ENCODE results near the gene DGAT2. TPM values are rescaled to one million over a fixed set of nuclear protein-coding genes. Genes with fewer than 3 reads are reported as not detected.

DGAT2 gene
- total RNA-seq, 1 donor from 2014 or later, result 20.3 TPM

DNA sequence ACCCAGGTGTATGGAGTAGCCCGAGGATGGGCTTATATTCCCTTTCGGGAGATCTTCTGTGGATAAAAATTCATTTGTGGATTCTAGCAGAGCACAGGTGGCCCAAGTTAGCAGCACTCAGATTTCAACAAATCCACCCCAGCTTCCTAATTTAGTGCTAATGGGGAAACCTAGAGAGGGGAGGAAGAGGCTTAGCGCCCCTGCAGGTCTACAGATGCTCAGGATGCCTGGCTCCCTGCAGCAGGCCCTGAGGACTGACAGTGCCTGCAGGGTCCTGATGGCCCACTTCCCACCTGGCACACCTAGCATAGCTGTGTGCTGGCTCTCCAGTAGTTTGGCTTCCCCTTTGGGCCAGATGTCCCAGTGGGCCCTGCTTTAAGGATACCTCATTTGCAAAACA is 6.5 kb downstream of the DGAT2 start:
- intact Hi-C loops (cut with DNase I), result no loop called here
- DNase-seq (ENCODE audit: low spot score) (no peak), ATAC-seq (no peak)

DNA sequence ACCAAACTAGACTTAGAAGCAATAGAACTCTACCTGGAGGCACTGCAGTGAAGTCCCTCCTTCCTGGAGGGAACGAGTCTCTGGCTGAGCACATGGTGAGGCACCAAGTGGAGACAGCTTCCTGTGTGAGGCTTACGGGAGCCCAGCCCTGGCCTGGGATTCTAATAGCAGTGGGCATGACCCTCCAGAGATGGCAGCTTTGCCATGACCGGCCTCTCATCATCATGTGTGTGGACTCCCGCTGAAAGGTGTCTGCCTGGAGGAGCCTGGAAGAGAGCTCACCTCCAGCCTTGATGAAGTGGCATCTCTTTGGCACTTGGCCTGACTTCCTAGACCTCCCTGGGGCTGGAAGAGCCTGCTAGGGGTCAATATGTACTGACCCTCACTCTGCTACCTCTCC is 8.0 kb downstream of the DGAT2 start:
- intact Hi-C loops (cut with DNase I), result no loop called here
- no peak for ATAC-seq
- DNase-seq (ENCODE audit: low spot score), result no peak

DNA sequence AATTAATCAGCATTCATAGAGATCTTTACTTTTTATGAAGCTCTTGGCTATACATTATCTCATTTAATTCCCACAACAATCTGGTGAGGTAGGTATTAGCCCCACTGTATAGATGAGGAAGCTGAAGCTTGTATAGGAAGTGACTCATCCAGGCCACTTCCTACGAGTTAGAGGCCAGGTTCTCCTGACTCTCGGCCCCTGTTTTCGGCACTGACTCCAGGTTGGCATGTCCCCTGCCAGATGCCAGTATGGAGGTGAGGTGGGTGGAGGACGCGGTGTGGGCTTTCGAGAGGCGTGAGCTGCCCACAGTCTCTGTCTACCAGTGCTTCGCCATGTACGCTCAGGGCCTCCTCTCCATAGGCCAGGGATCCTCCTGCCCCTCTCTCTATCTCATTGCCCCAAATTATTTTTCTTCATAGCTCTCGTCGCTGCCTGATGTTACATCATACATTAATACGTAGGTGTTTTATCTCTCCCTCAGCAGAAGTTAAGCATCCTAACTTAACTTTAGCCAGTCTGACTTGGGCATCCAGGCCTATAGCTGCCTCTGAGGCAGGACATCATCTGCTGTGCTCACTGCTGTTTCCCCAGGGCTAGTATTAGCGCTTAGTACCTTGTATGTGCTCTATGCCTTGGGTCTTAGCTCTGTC is 9.0 kb downstream of the DGAT2 start:
- DNase-seq (ENCODE audit: low spot score), result no peak
- intact Hi-C loops (cut with DNase I), result no loop called here
- peak; percentile 14 for ATAC-seq

- ATAC-seq, result no peak
- intact Hi-C loops (cut with DNase I), result no loop called here
- DNase-seq (ENCODE audit: low spot score), result no peak
These were observed 10.4 kb downstream of the DGAT2 start for GRCh38 chr11:75778962-75779361.

- DNase-seq (ENCODE audit: low spot score) (no peak), ATAC-seq (no peak)
- intact Hi-C loops (cut with DNase I), result no loop called here
These were observed 11.4 kb downstream of the DGAT2 start for GRCh38 chr11:75779960-75780359.

GRCh38 chr11:75780888-75781287 is 12.3 kb downstream of the DGAT2 start:
- no peak for ATAC-seq

GRCh38 chr11:75781296-75781695 is 12.7 kb downstream of the DGAT2 start:
- ATAC-seq, result no peak
- no peak for DNase-seq (ENCODE audit: low spot score)
- intact Hi-C loops (cut with DNase I), result no loop called here

More at GRCh38 chr11:75780888-75781287, 12.3 kb downstream of the DGAT2 start:
- intact Hi-C loops (cut with DNase I), result no loop called here
- no peak for DNase-seq (ENCODE audit: low spot score)

DNA sequence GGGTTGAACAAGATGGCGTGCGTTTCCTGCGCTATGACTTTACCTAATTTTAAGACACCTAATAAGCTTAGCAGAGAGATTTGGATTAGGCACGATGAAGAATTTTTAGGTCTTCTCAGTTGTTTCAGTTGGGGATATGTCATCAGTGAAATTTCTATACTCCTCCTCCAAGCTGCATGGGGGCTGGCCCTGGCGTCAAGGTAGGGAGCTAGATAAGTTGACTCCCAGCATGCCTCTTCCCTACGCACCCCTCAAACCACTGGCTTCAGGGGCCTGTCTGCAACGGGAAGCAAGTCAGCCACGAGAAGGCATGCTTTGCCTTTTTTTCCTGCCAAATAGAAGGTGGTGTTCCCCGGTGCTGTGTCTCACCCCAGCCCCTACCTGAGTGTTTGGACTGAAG is 13.3 kb downstream of the DGAT2 start:
- no peak for DNase-seq (ENCODE audit: low spot score)
- intact Hi-C loops (cut with DNase I), result no loop called here
- no peak for ATAC-seq

DNA sequence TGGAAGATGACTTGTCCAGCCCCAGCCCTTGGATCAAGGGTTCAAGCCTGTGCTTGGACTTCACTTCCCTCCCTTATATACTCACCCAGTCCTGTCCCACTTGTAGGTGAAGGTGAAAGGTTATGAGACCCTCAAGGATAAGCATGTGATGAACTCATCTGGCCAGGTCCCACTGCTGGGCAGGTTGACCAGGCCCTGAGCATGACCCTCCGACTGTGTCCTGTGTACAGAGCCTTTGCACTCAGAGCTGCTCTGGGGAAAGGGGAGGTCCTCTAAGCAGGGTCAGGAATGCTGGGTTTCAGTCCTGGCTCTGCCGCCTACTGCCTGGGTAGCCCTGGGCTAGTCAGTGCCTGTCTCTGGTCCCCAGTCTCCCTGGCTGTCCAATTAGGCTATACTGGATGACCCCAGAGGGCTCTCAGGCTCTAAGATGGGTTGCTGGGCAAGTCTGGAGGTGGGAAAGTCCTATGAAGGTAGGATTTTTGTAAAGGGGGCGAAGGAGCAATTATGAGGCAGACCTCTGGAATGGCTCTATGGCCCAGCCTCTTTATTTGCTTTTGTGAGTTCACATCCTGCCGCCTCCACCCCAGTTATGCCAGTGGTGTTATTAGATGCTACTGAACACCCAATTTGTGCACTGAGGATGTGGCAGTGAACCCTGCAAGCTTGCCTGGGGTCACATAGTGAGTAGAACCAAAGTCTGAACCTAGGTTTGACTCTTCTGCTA is 14.1 kb downstream of the DGAT2 start:
- intact Hi-C loops (cut with DNase I), result no loop called here
- DNase-seq (ENCODE audit: low spot score), result no peak
- no peak for ATAC-seq

DNA sequence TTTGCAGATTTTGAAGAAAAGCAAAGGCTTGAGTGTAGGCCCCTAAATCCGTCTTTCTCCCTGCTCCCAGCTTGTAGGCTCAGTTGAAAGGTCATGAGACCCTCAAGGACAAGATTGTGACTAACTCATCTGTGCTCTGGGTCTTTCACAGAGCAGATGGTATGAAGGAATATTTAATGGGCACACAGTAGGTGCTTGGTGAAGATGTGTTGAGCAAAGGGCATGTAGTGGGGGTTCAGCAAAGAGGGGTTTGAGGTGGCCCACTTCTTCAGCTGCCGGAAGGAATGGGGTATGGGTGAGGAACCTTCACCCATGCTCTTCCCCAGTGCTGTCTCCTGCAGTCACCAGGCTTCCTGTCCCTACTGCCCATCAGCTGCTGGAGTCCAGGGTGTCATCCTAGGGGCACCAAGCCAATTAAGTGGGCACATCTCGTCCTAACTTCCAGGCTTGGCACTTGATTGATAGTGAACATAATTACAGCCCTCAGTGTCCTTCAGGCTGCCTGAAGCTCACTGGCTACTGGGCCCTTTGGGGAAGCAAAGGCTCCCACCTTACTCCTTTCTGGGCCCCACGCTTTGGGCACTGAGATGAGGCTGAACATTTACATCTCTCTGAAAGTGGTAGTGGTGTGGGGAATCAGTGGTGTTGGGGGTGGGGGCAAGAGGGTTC is 15.0 kb downstream of the DGAT2 start:
- ATAC-seq, result no peak
- intact Hi-C loops (cut with DNase I), result no loop called here
- DNase-seq (ENCODE audit: low spot score), result no peak

GRCh38 chr11:75784085-75784478 is 15.5 kb downstream of the DGAT2 start:
- ATAC-seq, result no peak
- intact Hi-C loops (cut with DNase I), result no loop called here

GRCh38 chr11:75784506-75784905 is 15.9 kb downstream of the DGAT2 start:
- DNase-seq (ENCODE audit: low spot score) (no peak), ATAC-seq (no peak)
- intact Hi-C loops (cut with DNase I), result no loop called here

More at GRCh38 chr11:75784085-75784478, 15.5 kb downstream of the DGAT2 start:
- DNase-seq (ENCODE audit: low spot score), result no peak

GRCh38 chr11:75785187-75785586 is 16.6 kb downstream of the DGAT2 start:
- ATAC-seq, result no peak
- intact Hi-C loops (cut with DNase I), result no loop called here
- no peak for DNase-seq (ENCODE audit: low spot score)

- ATAC-seq (no peak), DNase-seq (ENCODE audit: low spot score) (no peak)
- intact Hi-C loops (cut with DNase I), result no loop called here
These were observed 17.6 kb downstream of the DGAT2 start for GRCh38 chr11:75786101-75786736.

- DNase-seq (ENCODE audit: low spot score) (no peak), ATAC-seq (no peak)
- intact Hi-C loops (cut with DNase I), result no loop called here
These were observed 20.9 kb downstream of the DGAT2 start for GRCh38 chr11:75789521-75789920.

GRCh38 chr11:75790986-75791385 is 22.4 kb downstream of the DGAT2 start:
- ATAC-seq, result no peak
- intact Hi-C loops (cut with DNase I), result no loop called here

DNA sequence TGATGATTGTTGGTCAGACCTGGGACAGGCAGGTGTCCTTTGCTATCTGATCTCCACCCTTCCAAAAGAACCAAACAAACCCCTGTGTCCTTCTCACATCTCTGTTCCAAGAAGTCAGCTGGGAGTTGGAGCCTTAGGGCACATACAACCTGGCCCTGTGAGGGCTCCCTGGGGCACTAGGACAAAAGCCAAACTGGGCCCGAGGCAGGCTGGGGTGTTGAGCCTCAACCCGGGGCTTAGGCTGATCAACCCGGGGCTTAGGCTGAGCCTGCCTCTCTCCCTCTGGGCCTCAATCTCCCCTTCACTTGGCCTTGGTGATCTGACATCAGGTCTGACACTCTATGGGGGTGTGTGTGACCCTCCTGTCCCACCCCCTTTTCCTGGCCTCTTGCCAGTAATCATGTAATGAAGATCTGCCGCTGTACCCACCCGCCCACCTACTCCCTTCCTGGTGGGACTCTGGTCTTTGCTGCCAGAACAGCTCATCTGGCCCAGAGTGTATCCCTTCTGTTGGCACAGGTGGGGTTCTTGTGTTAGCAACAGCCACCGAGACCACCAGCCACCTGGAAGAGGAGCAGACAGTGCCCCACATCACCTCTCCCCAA is 23.7 kb downstream of the DGAT2 start:
- intact Hi-C loops (cut with DNase I), result no loop called here
- DNase-seq (ENCODE audit: low spot score) (no peak), ATAC-seq (no peak)

More at GRCh38 chr11:75790986-75791385, 22.4 kb downstream of the DGAT2 start:
- no peak for DNase-seq (ENCODE audit: low spot score)

DNA sequence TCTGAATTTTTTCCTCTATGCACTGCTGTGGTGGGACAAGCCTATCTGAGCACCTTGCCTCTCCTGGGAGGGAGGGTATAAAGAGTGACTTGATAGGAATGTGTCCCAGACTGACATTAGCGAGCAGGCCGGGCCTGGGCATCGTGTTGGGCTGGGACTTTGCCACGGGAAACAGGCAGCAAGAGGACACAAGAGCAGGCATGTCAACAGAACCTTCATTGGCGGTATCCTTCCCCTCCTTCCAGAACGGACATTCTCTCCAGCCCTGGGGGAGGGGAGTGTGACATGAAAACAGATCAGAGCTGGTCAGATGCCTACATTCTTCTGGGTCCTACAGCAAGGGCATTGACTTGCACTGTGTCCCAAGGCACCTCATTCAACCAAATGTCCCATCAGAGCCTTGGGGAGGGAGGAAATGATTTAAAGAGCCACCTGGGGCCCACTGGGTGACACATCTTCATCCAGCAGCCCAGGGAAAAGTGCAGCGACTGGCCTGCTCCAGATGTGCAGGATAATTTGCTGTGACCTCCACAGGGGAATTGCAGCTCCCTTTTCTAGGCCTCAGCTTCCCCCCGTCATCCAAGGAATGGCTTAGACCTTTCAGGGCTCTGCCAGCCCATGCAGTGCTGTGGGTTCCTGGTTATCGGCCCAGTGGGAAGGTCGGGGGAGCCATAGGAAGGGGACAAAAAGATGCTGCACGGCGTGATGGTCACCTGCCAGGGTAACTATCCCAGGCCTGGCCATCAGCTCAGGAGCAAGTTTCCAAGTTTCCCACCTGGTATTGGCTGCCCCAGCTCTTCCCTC is 24.6 kb downstream of the DGAT2 start:
- peak; percentile 20 for ATAC-seq
- no peak for DNase-seq (ENCODE audit: low spot score)
- intact Hi-C loops (cut with DNase I), result no loop called here

DNA sequence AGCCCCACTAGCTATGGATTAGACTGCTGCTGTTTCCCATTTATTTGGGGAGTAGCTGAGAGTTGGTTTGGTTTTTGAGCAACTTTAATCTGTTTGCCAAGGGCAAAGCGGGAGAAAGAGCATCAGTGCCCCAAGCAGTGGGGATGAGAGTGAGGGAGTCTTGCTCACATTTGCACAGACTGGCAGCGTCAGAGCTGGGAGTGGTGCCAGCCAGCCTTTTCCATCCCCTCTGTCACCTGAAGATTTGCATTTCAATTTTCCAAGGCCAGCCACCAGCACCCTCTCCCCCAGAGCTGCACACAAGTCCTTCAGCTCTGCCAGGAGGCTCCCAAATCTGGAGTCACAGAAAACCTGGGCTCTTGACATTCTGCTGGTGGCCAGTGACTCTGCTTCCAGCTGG is 25.4 kb downstream of the DGAT2 start:
- DNase-seq (ENCODE audit: low spot score) (no peak), ATAC-seq (no peak)
- intact Hi-C loops (cut with DNase I), result no loop called here

Data from sciatic nerve (tissue), 2 donors.